ENCODE measurements around the gene GNAS. TPM values are rescaled to one million over a fixed set of nuclear protein-coding genes. Genes with fewer than 3 reads are reported as not detected.

GNAS gene
- total RNA-seq, 2 donors from 2014 or later: 1,032 to 1,202 TPM

DNA sequence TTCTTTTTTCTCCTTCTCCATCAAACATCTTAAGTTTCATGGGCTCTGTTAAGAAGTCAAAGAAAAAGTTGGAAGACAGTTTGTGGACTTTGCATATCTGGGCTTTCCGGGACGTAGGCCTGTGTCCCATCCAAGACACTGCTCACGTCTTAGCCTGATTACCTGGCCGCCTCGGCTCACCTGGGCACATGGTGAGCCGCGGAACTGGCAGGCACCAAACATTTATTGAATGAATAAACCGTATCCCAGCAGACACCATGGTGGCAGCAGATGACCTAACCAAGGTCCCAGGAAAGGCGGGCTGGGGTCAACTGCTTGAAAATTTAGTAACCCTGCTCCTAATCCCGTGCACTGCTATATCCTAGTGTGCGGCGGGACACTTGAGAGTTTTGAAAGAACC lies 35.6 kb downstream of the GNAS start:
- TF ChIP-seq, protein P1, sequence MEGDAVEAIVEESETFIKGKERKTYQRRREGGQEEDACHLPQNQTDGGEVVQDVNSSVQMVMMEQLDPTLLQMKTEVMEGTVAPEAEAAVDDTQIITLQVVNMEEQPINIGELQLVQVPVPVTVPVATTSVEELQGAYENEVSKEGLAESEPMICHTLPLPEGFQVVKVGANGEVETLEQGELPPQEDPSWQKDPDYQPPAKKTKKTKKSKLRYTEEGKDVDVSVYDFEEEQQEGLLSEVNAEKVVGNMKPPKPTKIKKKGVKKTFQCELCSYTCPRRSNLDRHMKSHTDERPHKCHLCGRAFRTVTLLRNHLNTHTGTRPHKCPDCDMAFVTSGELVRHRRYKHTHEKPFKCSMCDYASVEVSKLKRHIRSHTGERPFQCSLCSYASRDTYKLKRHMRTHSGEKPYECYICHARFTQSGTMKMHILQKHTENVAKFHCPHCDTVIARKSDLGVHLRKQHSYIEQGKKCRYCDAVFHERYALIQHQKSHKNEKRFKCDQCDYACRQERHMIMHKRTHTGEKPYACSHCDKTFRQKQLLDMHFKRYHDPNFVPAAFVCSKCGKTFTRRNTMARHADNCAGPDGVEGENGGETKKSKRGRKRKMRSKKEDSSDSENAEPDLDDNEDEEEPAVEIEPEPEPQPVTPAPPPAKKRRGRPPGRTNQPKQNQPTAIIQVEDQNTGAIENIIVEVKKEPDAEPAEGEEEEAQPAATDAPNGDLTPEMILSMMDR (IDR thresholded peaks at IDR 0.05): no peak
- no peaks in the 10 kb centered on the region for H3K9me3 ChIP-seq
- H3K36me3 ChIP-seq: no peaks in the 10 kb centered on the region
- peak overlapping the region; percentile 73 to 99 for H3K27ac ChIP-seq
- peaks cover 0 to 7% of the 10 kb centered on the region in 2 donors for H3K4me1 ChIP-seq
- DNase-seq (ENCODE audit: low spot score): no peak
- no peaks in the 10 kb centered on the region for H3K27me3 ChIP-seq
- H3K4me3 ChIP-seq: peak overlapping the region; percentile 87 to 92

DNA sequence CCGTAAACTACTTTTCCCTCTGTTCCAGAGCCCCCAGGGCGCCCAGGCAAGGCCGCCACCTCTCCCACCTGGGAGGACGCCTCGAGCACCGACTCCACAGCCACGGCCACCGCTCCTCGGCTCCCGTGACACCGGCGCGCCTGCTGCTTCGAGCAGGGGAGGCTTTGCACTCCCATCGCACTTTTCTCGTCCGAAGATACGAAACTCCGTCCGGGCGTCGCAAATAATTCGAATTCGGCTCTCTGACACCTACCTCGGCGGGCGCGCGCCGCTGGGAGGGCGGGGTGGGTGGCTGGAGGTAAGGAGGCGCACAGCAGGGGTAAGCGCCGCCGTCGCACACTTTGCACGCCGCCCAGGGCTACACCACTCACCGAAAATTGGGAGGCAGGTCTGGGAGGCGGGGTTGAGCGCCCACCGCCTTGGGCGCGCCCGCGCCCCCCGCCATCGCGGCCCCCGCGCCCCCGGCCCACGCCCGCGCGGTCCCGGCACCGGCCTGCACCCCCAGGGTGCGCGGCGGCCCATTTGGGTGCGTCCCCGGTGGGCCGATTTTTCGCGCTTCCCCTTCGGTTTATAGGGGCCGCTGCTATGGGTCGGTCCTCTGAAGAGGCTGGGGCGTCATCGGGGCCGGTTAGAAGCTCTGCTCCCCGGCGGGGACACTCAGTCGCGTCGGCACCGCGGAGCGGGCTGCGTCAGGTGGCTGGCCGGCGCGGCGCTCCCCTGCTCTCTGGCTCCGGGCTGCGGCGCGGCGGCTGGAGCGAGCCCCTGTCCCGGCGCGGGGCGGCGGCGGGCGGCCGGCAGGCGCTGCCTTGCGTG lies 36.2 kb downstream of the GNAS start:
- H3K27ac ChIP-seq: peak overlapping the region; percentile 99
- H3K36me3 ChIP-seq: no peaks in the 10 kb centered on the region
- H3K27me3 ChIP-seq: no peaks in the 10 kb centered on the region
- peaks cover 0 to 13% of the 10 kb centered on the region in 2 donors for H3K4me1 ChIP-seq
- DNase-seq (ENCODE audit: low spot score): peak; percentile 83
- TF ChIP-seq, protein P1 (IDR thresholded peaks at IDR 0.05): no peak
- no peaks in the 10 kb centered on the region for H3K9me3 ChIP-seq
- peak overlapping the region; percentile 87 to 92 for H3K4me3 ChIP-seq

DNA sequence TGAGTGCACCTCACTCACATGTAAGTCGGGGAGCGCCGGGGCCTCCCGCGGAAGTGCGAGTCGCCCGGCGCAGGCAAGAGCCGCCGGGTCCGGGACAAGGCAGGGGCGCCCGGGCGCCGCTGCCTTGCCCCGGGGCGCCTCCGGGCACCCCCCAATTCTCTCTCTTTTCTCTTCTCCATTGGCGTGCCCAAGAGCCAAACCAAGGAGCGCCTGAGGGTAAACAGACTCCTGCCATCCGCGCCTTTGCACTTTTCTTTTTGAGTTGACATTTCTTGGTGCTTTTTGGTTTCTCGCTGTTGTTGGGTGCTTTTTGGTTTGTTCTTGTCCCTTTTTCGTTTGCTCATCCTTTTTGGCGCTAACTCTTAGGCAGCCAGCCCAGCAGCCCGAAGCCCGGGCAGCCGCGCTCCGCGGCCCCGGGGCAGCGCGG lies 36.8 kb downstream of the GNAS start:
- peak overlapping the region; percentile 87 to 92 for H3K4me3 ChIP-seq
- H3K36me3 ChIP-seq: no peaks in the 10 kb centered on the region
- DNase-seq (ENCODE audit: low spot score): no peak
- TF ChIP-seq, protein P1 (IDR thresholded peaks at IDR 0.05): no peak
- H3K9me3 ChIP-seq: no peaks in the 10 kb centered on the region
- H3K4me1 ChIP-seq: peaks cover 0 to 19% of the 10 kb centered on the region in 2 donors
- H3K27me3 ChIP-seq: no peaks in the 10 kb centered on the region
- H3K27ac ChIP-seq: peak overlapping the region; percentile 99

DNA sequence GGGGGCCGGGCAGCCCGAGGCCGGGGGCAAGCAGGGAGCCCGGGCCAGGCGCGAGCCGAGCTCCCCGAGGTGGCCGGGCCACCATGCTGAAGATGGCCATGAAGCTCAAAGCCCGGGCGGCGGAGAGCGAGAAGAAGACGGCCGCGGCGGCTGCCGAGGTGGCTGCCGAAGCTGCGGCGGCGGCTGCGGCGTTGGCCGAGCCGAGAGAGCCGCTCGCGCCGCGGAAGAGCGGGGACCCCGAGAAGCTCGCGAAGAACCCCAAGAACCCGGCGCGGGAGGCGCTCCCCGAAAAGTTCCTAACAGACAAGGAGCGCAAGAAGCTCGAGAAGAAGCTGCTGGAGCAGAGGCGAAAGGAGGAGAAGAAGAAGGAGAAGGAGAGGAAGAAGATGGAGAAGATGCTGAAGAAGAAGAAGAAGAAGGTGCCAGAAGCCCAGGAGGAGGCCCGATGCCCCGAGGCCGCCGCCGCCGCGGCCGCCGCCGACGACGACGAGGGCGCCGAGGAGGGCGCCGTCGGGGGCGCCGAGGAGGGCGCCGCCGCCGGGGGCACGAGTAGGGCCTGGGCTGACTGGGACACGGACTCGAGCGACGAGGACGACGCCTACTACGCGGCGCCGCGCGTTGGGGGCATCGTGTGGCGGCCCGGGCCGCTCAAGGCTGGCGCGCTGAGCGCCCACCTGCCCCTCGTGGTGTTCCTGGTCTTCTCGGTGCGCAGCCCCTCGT lies 37.4 kb downstream of the GNAS start:
- H3K4me3 ChIP-seq: peak overlapping the region; percentile 87 to 92

DNA sequence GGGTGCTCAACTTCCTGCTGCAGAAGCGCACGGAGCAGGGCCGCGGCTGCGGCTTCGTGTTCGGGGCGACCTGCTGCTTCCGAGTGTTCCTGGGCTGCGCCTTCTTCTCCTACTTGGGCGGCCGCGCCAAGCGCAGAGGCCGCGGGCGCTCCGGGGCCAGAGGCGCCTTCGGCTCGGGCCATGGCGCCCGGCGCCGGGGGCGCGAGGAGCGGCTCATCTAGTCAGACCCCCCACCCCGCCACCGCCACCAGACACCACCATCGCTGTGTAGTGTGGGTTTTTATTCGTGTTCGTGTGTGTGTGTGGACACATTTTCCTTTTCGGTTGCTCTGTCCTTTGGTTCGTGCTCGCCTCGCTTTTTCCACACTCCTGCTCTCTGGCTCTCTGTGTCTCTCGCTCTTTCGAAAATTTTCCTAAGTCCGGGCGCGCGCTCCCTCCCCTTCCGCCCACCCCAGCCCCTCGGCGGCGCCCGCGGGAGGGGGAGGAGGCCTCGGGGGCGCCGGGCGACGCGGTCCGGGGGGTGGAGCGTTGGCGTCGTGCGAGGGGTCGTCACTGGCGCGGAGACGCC lies 38.1 kb downstream of the GNAS start:
- TF ChIP-seq, protein P1 (IDR thresholded peaks at IDR 0.05): peak in 1 of 2 donors; percentile 19
- Histone ChIP-seq H3K4me3 (peak overlapping the region; percentile 87 to 92), H3K9me3 (no peaks in the 10 kb centered on the region), H3K27ac (peak overlapping the region; percentile 99), H3K27me3 (no peaks in the 10 kb centered on the region), H3K4me1 (peaks cover 0 to 32% of the 10 kb centered on the region in 2 donors), H3K36me3 (no peaks in the 10 kb centered on the region)
- peak; percentile 80 for DNase-seq (ENCODE audit: low spot score)

More for the DNA sequence above, 37.4 kb downstream of the GNAS start:
- peaks cover 0 to 26% of the 10 kb centered on the region in 2 donors for H3K4me1 ChIP-seq
- DNase-seq (ENCODE audit: low spot score): no peak
- H3K36me3 ChIP-seq: no peaks in the 10 kb centered on the region
- no peaks in the 10 kb centered on the region for H3K27me3 ChIP-seq
- H3K27ac ChIP-seq: peak overlapping the region; percentile 99
- TF ChIP-seq, protein P1 (IDR thresholded peaks at IDR 0.05): no peak
- no peaks in the 10 kb centered on the region for H3K9me3 ChIP-seq

All from right atrium auricular region (tissue), 2 donors.